NCI-H2081 (cell line): Measurements from ENCODE around the gene ASIC1.

Source experiments
- DNase-seq, 2 experiments: peaks; one replicate each; lab custom pipeline; 2025; lab: John Stamatoyannopoulos, UW

ASIC1 gene

GRCh38 chr12:50084775-50085614 is 27.6 kb downstream of the ASIC1 start, which contains the start of gene SMARCD1:
Gene SMARCD1, plus strand, starts transcription at chr12:50085342. Its CDS starts 28 bp downstream, at chr12:50085370.
- peak; percentile 93 to 96 for DNase-seq

GRCh38 chr12:50085615-50086072 is 28.2 kb downstream of the ASIC1 start:
- DNase-seq, result no peak

GRCh38 chr12:50086148-50086547 is 28.8 kb downstream of the ASIC1 start:
- DNase-seq, result no peak

GRCh38 chr12:50087151-50087550 is 29.8 kb downstream of the ASIC1 start:
- no peak for DNase-seq

- DNase-seq, result no peak
Observed at GRCh38 chr12:50087995-50088394, 30.6 kb downstream of the ASIC1 start.

DNA sequence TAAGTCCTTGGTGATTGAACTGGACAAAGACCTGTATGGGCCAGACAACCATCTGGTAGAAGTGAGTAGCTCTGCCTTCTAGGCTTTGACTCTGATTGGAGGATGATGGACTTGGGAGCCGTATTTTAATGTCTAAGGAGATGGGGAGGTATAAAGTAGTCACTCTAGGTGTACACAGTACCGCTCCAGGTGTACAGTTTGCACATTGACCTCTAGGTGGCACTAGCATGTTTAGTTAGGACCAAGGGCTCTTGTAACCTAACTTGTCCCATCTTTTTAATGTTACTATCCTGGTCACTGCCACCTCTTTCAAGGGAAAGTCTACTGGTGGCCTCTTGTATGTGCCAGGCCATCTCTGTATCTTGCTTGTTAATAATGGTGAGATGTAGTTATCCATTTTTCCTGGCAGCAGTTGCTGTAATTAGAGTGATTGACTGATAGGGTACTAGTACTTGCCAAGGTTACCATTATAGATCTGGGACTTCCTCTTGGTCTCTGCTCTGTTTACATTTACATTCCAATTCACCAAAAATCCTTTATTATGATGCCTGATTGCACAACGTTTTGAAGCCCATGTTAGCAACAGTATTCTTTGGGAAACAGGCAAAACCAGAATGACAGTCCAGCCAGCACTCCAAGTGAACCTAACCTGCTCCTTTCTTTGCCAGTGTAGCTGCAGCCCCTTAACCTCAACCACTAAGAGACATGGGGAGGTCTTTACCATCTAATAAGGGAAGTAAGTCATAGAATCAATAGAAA is 31.4 kb downstream of the ASIC1 start:
- peak; percentile 67 to 69 for DNase-seq

DNA sequence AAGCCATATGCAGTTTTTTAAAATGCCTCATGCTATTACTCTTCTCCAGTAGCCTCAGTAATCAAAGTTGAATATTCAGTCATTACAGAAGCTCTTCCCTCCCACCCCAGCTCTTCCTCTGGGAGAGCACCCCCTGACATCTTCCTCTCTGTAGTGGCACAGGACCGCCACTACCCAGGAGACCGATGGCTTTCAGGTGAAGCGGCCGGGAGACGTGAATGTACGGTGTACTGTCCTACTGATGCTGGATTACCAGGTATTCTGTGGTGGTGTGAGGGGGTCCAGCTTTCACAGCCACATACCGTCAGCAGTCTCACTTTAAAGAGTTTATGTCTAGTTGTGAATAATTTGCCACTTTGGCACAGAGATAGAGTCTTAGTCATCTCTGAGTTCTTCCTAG is 32.3 kb downstream of the ASIC1 start:
- DNase-seq, result no peak

GRCh38 chr12:50090391-50090790 is 33.0 kb downstream of the ASIC1 start:
- no peak for DNase-seq

DNA sequence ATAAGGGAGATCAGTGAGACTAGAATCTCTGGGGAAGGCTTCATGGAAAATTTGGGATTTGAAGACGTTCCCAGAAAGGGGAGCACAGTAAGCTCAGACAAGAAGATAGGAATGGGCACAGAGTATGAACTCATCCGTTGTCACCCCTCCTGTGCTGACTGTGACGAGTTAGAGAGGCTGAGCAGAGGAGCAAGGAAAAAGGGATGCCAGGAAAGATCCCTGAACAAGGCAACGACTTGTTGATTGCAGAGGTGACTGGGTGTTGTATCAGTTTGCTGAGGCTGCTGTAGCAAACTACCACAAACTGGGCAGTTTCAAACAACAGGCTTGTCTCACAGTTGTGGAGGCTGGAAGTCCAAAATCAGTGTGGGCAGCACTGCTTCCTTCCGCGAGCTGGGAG is 40.6 kb downstream of the ASIC1 start:
- no peak for DNase-seq

DNA sequence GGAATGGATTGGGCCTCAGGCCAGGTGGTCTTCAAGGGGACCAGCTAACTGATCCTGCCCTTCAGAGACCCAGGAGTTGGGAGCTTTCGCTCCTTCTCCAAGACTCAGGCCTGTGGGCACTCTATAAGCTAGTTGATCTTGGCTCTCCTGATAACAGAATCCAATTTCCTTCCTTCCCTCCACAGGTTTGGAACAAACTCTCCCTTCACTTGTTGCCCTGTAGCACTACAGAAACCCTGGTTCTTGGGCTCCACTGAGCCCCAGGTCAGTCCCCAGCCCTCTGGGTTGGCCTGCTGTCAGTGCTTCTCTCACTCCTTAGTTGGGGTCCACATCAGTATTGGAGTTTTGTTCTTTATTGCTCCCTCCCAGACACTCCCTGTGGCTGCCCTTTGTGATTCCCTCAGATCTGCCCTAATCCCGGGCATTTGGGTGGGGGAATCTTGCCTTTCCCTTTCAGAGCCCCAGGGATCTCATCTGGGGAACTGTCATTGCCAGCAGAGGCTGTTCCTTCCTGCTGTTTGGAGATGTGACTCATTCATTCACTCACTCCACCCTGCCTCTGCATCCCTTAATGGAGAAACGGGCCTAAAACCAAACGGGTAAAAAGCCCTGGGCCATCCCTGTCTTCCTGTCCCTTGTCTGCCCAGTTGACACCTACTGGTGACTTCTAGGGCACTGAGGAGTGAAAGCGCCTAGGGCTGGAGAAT is 42.1 kb downstream of the ASIC1 start:
- DNase-seq, result no peak

- DNase-seq, result no peak
Observed at GRCh38 chr12:50100561-50100960, 43.2 kb downstream of the ASIC1 start.

- DNase-seq, result peak in 1 of 2 experiments; percentile 28
Observed at GRCh38 chr12:50101663-50102062, 44.3 kb downstream of the ASIC1 start.

GRCh38 chr12:50102131-50102531 is 44.7 kb downstream of the ASIC1 start:
- DNase-seq, result no peak

DNA sequence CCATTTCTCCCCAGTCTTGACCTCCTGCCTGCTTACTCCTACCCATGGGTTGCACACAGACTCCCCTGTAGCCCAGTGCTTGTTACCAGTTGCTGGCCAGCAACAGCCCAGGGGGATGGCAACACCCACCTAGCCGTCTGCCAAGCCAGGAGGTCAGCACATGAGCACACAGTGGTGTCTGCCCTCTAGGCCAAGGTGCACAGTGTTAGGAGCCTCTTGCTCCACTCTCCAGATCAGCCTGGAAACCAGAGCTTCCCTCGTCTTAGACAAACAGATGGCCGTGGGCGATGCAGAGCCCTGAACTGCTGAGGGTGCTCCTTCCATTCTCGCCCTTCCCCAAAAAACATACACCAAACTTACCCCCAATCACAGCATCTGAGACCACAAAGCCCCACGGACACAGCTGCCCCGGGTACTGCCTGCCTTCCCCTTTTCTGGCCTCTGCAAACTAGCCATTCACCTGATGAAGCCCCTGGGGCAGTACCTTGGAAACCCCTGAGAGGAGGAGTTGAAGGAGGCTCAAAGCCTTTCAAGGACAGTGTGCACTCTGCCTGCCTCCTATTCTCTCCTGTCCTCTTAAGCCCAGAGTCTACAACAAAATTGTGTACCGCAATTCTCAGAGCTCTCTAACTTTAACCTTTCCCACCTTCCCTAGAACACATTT is 45.4 kb downstream of the ASIC1 start:
- DNase-seq, result no peak

DNA sequence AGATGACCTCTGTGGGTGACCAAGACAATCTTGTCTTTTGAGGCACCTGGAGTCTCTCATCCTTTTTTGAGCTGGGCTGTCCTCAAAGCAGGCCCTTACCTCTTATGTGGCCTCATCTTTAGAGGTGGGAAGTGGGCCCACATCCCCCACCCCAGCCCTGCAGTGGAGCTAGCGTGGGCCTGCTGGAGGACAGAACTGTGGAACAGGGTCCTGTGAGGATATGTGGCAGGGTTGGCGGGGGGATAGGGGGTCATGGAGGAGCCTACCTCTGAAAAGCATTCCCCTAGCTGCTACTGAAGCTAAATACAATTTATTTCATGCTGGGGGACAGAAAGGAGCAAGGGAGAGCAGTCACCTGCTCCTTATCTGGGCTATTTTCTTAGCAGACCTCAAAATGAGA is 46.0 kb downstream of the ASIC1 start:
- DNase-seq, result no peak

GRCh38 chr12:50103767-50104321 is 46.4 kb downstream of the ASIC1 start, which contains the start of gene GPD1:
Gene GPD1, plus strand, starts transcription at chr12:50104008. Its CDS starts 43 bp downstream, at chr12:50104051.
- DNase-seq, result peak; percentile 68 to 81

DNA sequence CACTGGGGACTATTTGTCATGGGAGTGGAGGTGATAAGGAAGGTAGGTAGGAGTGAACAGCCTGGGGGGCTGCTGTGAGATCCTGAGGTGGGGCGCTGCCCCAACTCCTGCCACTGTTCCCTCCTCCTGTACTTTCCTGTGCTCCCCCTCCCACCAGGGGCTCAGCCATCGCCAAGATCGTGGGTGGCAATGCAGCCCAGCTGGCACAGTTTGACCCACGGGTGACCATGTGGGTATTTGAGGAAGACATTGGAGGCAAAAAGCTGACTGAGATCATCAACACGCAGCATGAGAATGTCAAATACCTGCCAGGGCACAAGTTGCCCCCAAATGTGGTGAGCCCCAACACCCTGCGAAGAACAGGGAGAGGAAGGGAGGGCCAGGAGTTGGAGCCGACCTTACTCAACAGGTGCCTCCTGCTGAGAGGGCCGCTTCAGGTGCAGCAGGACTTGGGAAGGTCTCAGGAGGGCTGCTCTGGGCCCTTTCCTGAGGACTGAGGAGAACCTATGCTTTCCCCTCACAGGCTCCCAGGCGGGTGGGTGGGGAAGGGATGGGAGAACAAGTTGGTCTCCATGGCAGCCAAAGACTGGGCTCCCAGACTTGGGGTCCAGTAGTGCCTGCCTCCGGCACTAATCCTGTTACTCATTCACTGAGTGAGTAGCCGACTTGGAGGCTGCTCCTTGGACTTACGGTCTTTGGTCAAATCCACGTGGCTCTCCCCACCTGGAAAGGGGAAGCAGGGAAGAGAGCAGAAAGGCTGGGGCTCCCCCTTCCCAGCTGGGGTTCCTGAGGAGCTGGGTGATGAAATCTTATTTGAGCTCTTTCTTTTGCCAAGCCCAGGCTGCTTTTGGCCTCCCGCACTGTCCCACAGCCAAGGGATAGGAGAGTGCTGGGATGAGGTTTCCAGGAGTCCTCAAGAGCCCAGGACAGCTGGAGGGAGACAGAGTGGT is 47.3 kb downstream of the ASIC1 start:
- DNase-seq, result no peak

DNA sequence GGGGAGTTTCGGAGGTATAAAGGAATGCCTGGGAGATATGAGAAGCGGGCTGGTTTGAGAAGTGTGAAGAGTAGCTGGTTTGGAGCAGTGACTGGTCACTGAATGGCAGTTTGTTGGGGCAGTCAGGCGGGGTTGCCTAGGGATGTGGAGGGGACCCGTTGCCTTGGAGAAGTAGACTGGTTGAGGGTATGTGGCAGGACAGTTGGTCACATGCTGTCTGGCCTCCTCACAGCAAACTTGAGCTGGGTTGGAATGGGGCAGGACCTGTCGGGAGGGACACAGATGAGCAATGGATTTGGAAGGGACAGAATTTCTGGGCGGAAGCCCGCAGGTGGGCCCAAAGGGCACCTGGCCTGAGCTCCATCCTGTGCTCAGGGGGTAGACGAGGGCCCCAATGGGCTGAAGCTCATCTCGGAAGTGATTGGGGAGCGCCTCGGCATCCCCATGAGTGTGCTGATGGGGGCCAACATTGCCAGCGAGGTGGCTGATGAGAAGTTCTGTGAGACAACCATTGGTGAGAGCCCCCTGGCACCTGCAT is 48.6 kb downstream of the ASIC1 start:
- no peak for DNase-seq

- no peak for DNase-seq
Observed at GRCh38 chr12:50106907-50107306, 49.5 kb downstream of the ASIC1 start.
